Liver (tissue), 9 donors: ENCODE measurements around the gene LRRC72. TPM values are rescaled to one million over a fixed set of nuclear protein-coding genes. Genes with fewer than 3 reads are reported as not detected.

Experiments
- DNase-seq: peaks from one replicate; pipeline ENCODE4 v3.0.0-alpha.2; 2017; ENCODE audit warnings: low spot score
- H3K27ac ChIP-seq, 2 donors: one replicate each; pipeline ENCODE4 v1.7.0; 2013; ENCODE audit warnings: inconsistent platforms in 2 of 2, low read length in 2 of 2, control low read depth in 1 of 2, low read depth in 1 of 2, mild to moderate bottlenecking in 1 of 2
- H3K27me3 ChIP-seq, 4 donors: one replicate each; pipeline versions ENCODE4 v1.6.1 to v1.7.0; 2013; ENCODE audit warnings: low read length in 3 of 4, inconsistent platforms in 1 of 4, mild to moderate bottlenecking in 1 of 4, moderate library complexity in 1 of 4; ENCODE audit not compliant: control insufficient read depth in 4 of 4, insufficient read depth in 4 of 4
- H3K36me3 ChIP-seq, 4 donors: one replicate each; pipeline versions ENCODE4 v1.6.1 to v1.7.0; 2013; ENCODE audit warnings: low read length in 3 of 4, mild to moderate bottlenecking in 3 of 4, low read depth in 1 of 4, moderate library complexity in 1 of 4; ENCODE audit not compliant: control insufficient read depth in 4 of 4, insufficient read depth in 3 of 4
- H3K4me1 ChIP-seq, 4 donors: one replicate each; pipeline versions ENCODE4 v1.6.1 to v1.7.0; 2013; ENCODE audit warnings: low read length in 3 of 4, mild to moderate bottlenecking in 3 of 4, moderate library complexity in 1 of 4; ENCODE audit not compliant: control insufficient read depth in 4 of 4, insufficient read depth in 4 of 4
- H3K4me3 ChIP-seq, 3 donors: one replicate each; pipeline versions ENCODE4 v1.6.1 to v1.7.0; 2013; ENCODE audit warnings: low read length in 3 of 3, control low read depth in 1 of 3, low read depth in 1 of 3, mild to moderate bottlenecking in 1 of 3
- H3K9ac ChIP-seq, 2 donors: one replicate each; pipeline ENCODE4 v1.7.0; 2013; ENCODE audit warnings: low read length in 2 of 2, mild to moderate bottlenecking in 2 of 2, moderate library complexity in 2 of 2, control low read depth in 1 of 2, low read depth in 1 of 2
- H3K9me3 ChIP-seq, 4 donors: one replicate each; pipeline versions ENCODE4 v1.6.1 to v1.7.0; 2013; ENCODE audit warnings: low read length in 3 of 4; ENCODE audit not compliant: control insufficient read depth in 4 of 4
- ATF3 ChIP-seq: IDR thresholded peaks from 2 replicates; pipeline ENCODE4 v1.6.1; 2016; ENCODE audit warnings: antibody characterized with exemption
- CTCF ChIP-seq: fragments of 150-350 bp; IDR thresholded peaks from 2 replicates; pipeline ENCODE4 v1.5.1; 2017; ENCODE audit warnings: improper control_type of control experiment, low read depth, low read length; ENCODE audit not compliant: missing input control
- FOXA1 ChIP-seq: IDR thresholded peaks from 2 replicates; pipeline ENCODE4 v1.6.1; 2016; ENCODE audit warnings: antibody characterized with exemption
- FOXA2 ChIP-seq: IDR thresholded peaks from 2 replicates; pipeline ENCODE4 v1.6.1; 2016; ENCODE audit warnings: antibody characterized with exemption
- GABPA ChIP-seq, 2 donors: IDR thresholded peaks in 1 of 2; conservative IDR thresholded peaks in 1 of 2; 2 replicates each; pipeline ENCODE4 v1.6.1; 2016; ENCODE audit warnings: antibody characterized with exemption in 2 of 2, mild to moderate bottlenecking in 1 of 2, moderate library complexity in 1 of 2
- HNF4A ChIP-seq, 2 donors: conservative IDR thresholded peaks; 2 replicates each; pipeline ENCODE4 v1.6.1; 2016; ENCODE audit warnings: antibody characterized with exemption in 2 of 2, mild to moderate bottlenecking in 2 of 2
- HNF4G ChIP-seq: IDR thresholded peaks from 2 replicates; pipeline ENCODE4 v1.6.1; 2016; ENCODE audit warnings: antibody characterized with exemption
- JUND ChIP-seq, 2 donors: IDR thresholded peaks; 2 replicates each; pipeline ENCODE4 v1.6.1; 2016; ENCODE audit warnings: antibody characterized with exemption in 2 of 2
- MAX ChIP-seq: IDR thresholded peaks from 2 replicates; pipeline ENCODE4 v1.6.1; 2016; ENCODE audit warnings: antibody characterized with exemption
- NR2F2 ChIP-seq: IDR thresholded peaks from 2 replicates; pipeline ENCODE4 v1.6.1; 2016; ENCODE audit warnings: antibody characterized with exemption
- RAD21 ChIP-seq, 2 donors: IDR thresholded peaks; 2 replicates each; pipeline ENCODE4 v1.6.1; 2016; ENCODE audit warnings: antibody characterized with exemption in 2 of 2, mild to moderate bottlenecking in 2 of 2
- RXRA ChIP-seq, 2 donors: IDR thresholded peaks; 2 replicates each; pipeline ENCODE4 v1.6.1; 2017 to 2018; ENCODE audit warnings: antibody characterized with exemption in 2 of 2, mild to moderate bottlenecking in 1 of 2
- SP1 ChIP-seq: IDR thresholded peaks from 2 replicates; pipeline ENCODE4 v1.6.1; 2018; ENCODE audit warnings: antibody characterized with exemption, mild to moderate bottlenecking
- TAF1 ChIP-seq: conservative IDR thresholded peaks from 2 replicates; pipeline ENCODE4 v1.6.1; 2016; ENCODE audit warnings: antibody characterized with exemption, mild to moderate bottlenecking
- ZBTB33 ChIP-seq: IDR thresholded peaks from 2 replicates; pipeline ENCODE4 v1.6.1; 2016; ENCODE audit warnings: antibody characterized with exemption
- WGBS: extraction: QIAGEN DNeasy Blood & Tissue Kit; methylation state at CpG from one replicate; pipeline ENCODE4 v1.1.7; 2013; 5-methylcytosine and 5-hydroxymethylcytosine counted together
- polyA plus RNA-seq, 2 donors: library from polyadenylated mRNA; stranded (reverse) in 1 of 2; unstranded in 1 of 2; fragments of 200-250 nt in 1 of 2; fragments of >200 nt in 1 of 2; fragmentation: Nextera tagmentation in 1 of 2; extraction: Ambion mirVana in 1 of 2; gene quantifications; one replicate each; pipeline versions ENCODE4 v1.2.1 to v1.2.3, GENCODE V29; 2013 to 2015
- total RNA-seq, 2 donors: library from RNA; depleted of rRNA; stranded (reverse); fragments of >200 nt; gene quantifications; one replicate each; pipeline ENCODE4 v1.2.3, GENCODE V29; 2014
- donor health status: healthy.
- donor health status: healthy.
- donor health status: healthy.
- donor health status: healthy.
- donor health status: healthy.

LRRC72 gene
- total and polyA plus RNA-seq, 4 donors, result not detected

- WGBS, result 90% methylated on average over 5 of the region's 5 CpGs
Measured at GRCh38 chr7:16615228-16615627, 88.6 kb downstream of the LRRC72 start.

GRCh38 chr7:16616122-16616521, 89.5 kb downstream of the LRRC72 start:
- TF ChIP-seq JUND (IDR thresholded peaks at IDR 0.05), result no peak
- no peak for TF ChIP-seq SP1
- TF ChIP-seq HNF4G, result no peak
- TF ChIP-seq CTCF, result no peak
- TF ChIP-seq FOXA2, result no peak
- no peak for TF ChIP-seq FOXA1
- TF ChIP-seq ZBTB33, result no peak
- no peak for TF ChIP-seq MAX
- no peak for DNase-seq
- Histone ChIP-seq H3K27me3 (no peaks in the 10 kb centered on the region), H3K9me3 (no peaks in the 10 kb centered on the region), H3K36me3 (peaks cover 2 to 31% (median 14%) of the 10 kb centered on the region in 4 donors), H3K4me3 (no peak overlapping the region), H3K9ac (no peak overlapping the region), H3K4me1 (no peaks in the 10 kb centered on the region), H3K27ac (no peak overlapping the region)
- 82% methylated on average over 4 of the region's 4 CpGs for WGBS

More at GRCh38 chr7:16615228-16615627, 88.6 kb downstream of the LRRC72 start:
- Histone ChIP-seq H3K27me3 (no peaks in the 10 kb centered on the region), H3K27ac (no peak overlapping the region), H3K36me3 (peaks cover 2 to 31% (median 15%) of the 10 kb centered on the region in 4 donors), H3K4me3 (no peak overlapping the region), H3K9me3 (no peaks in the 10 kb centered on the region), H3K9ac (no peak overlapping the region), H3K4me1 (no peaks in the 10 kb centered on the region)
- TF ChIP-seq RAD21 (IDR thresholded peaks at IDR 0.05) (no peak), NR2F2 (no peak), ATF3 (no peak), TAF1 (no peak), RXRA (IDR thresholded peaks at IDR 0.05) (no peak), GABPA (IDR thresholded peaks at IDR 0.05 in 1 of 2, conservative IDR thresholded peaks at IDR 0.05 in 1 of 2) (no peak), JUND (IDR thresholded peaks at IDR 0.05) (no peak), HNF4A (conservative IDR thresholded peaks at IDR 0.05) (no peak), ZBTB33 (no peak), CTCF (no peak), SP1 (no peak)
- no peak for DNase-seq
